Immature natural killer cell (primary cell): Measurements from ENCODE around the gene ARFGEF3. TPM values are rescaled to one million over a fixed set of nuclear protein-coding genes. Genes with fewer than 3 reads are reported as not detected.

Experiments used
- DNase-seq, 3 donors: peaks; one replicate each; pipeline ENCODE4 v3.0.0; 2022; ENCODE audit warnings: mixed read lengths in 1 of 3
- H3K27ac Mint-ChIP-seq, 6 donors: one replicate each; pipeline ENCODE4 v1.8.0; 2020; ENCODE audit warnings: mixed read lengths in 6 of 6, mild to moderate bottlenecking in 5 of 6, inconsistent platforms in 4 of 6, moderate library complexity in 3 of 6
- H3K27me3 Mint-ChIP-seq, 3 donors: one replicate each; pipeline ENCODE4 v1.8.0; 2020 to 2021; ENCODE audit warnings: low read depth in 3 of 3, mild to moderate bottlenecking in 3 of 3, mixed read lengths in 3 of 3, moderate library complexity in 3 of 3, inconsistent platforms in 1 of 3
- H3K36me3 Mint-ChIP-seq, 3 donors: one replicate each; pipeline ENCODE4 v1.8.0; 2020; ENCODE audit warnings: mixed read lengths in 3 of 3, inconsistent platforms in 2 of 3, mild to moderate bottlenecking in 2 of 3
- H3K4me1 Mint-ChIP-seq, 2 donors: one replicate each; pipeline ENCODE4 v1.8.0; 2020; ENCODE audit warnings: inconsistent platforms in 2 of 2, mild to moderate bottlenecking in 2 of 2, mixed read lengths in 2 of 2, moderate library complexity in 1 of 2
- H3K4me3 Mint-ChIP-seq, 5 donors: one replicate each; pipeline ENCODE4 v1.8.0; 2020; ENCODE audit warnings: mild to moderate bottlenecking in 5 of 5, mixed read lengths in 5 of 5, inconsistent platforms in 3 of 5, moderate library complexity in 3 of 5
- H3K9me3 Mint-ChIP-seq, 6 donors: one replicate each; pipeline ENCODE4 v1.8.0; 2020; ENCODE audit warnings: mild to moderate bottlenecking in 6 of 6, mixed read lengths in 6 of 6, inconsistent platforms in 4 of 6, moderate library complexity in 3 of 6
- polyA plus RNA-seq, 3 donors: library from polyadenylated mRNA; unstranded; fragments of 300-500 nt; fragmentation: Illumina TruSeq; gene quantifications; one replicate each; pipeline ENCODE4 v1.2.3, GENCODE V29; 2021

ARFGEF3 gene
- polyA plus RNA-seq, 3 donors from 2014 or later, result 0.03 TPM; not detected in 2

DNA sequence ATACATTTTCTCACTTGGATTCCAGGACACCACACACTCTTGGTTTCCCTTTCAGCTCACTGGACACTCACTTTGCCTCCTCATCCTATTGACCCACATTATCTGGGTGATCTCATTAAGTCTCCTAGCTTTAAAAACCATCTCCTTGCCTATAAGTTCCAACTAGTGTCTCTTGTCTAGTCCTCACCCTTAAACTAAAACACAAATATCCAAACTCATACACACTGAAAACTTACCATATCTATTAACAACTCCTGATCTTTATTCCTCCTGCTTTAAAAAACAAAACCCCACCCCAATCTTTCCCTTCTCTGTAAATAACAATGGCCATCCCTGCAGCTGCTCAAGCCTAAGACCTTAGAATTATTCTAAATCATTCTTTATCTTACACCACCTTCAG lies 212.5 kb downstream of the ARFGEF3 start:
- peaks cover 3 to 9% (median 4%) of the 10 kb centered on the region in 3 donors for H3K27me3 Mint-ChIP-seq
- H3K4me1 Mint-ChIP-seq, result no peaks in the 10 kb centered on the region
- H3K9me3 Mint-ChIP-seq, result no peaks in the 10 kb centered on the region
- H3K36me3 Mint-ChIP-seq, result no peaks in the 10 kb centered on the region
- H3K4me3 Mint-ChIP-seq, result no peak overlapping the region
- DNase-seq, result no peak
- no peak overlapping the region for H3K27ac Mint-ChIP-seq

DNA sequence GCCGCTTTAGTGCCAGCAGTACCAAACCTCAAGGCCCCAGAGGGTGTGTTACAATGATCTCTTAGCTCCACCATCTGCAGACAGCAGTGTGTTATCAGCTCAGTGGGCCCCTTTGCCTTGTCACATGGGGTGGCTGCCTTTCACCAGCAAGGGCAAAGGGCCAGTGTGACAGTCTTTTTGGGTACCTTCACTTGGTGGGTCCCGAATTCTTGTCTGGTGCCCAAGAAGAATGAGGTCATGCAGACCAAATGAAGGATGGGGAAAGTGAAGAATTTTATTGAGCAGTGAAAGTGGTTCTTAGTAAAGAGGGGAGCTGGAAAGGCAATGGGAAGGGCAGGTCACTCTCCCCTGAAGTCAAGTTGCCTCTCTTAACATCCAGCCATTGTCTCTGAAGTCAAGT lies 213.1 kb downstream of the ARFGEF3 start:
- Mint-ChIP-seq H3K36me3 (no peaks in the 10 kb centered on the region), H3K4me3 (no peak overlapping the region), H3K4me1 (no peaks in the 10 kb centered on the region), H3K9me3 (no peaks in the 10 kb centered on the region), H3K27me3 (peaks cover 3 to 9% (median 4%) of the 10 kb centered on the region in 3 donors), H3K27ac (no peak overlapping the region)
- DNase-seq, result no peak

DNA sequence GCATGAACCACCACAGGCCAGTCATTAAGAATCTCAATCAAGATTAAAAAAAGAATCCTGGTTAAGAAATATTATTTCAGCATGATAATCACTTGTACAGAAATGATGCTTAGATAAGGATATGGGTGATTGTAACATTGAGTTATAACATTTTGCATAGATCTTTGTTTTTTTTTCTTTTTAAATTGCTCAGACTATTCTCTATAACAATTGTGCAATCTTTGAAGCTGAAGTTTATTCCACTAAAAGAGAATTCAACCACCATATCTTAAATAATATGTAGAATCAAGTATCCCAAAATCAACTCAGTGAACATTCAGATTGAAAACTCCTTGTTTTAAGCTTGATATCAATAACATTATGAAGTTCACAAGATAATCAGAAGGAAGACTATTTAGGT lies 215.3 kb downstream of the ARFGEF3 start:
- Mint-ChIP-seq H3K4me3 (no peak overlapping the region), H3K36me3 (no peaks in the 10 kb centered on the region), H3K27me3 (peaks cover 2 to 11% (median 2%) of the 10 kb centered on the region in 3 donors), H3K4me1 (no peaks in the 10 kb centered on the region), H3K9me3 (no peaks in the 10 kb centered on the region), H3K27ac (no peak overlapping the region)
- no peak for DNase-seq

DNA sequence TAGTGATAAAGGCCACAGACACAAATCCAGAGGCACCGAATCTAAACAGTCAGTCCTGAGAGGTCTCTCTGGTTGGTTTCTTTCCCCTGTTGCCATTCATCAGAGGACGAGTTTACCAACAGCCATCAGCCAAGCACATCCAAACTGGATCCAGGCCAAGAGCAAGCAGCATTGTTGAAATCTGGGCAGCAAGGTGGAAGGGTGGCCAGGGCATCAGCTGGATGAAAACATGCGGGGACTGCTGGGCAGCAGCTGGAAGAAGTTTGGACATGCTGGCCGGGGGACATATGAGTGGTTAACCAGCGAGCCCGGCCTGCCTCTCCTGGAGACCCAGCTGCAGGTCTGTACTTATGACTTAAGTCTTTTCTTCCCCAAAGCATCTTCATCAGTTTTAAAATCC lies 216.1 kb downstream of the ARFGEF3 start, which contains the start of gene SMIM28:
Gene SMIM28, plus strand, starts transcription at position 62 of the 400 bp plus-strand sequence. Its CDS starts 168 bp downstream, at position 230.
- DNase-seq, result no peak
- H3K36me3 Mint-ChIP-seq, result no peaks in the 10 kb centered on the region

DNA sequence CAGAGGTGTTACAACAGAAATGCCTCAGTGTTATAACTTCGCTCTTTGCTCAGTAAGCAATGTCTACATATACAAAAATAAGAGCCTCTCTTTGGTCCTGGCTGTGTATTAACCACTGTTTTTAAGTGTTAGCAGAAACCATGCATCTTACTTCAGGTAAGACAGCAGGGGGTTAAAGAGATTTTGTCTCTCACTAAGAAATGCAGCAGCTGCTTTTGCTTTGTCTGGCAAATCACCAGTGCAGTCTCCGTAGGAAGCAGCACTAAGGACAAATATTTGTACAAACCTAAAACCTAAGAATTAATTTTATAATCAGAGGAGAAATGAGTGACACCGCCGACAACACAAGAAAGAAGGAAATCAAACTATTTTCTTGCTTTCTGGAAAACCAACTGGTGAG lies 216.7 kb downstream of the ARFGEF3 start:
- H3K9me3 Mint-ChIP-seq, result no peaks in the 10 kb centered on the region
- H3K27me3 Mint-ChIP-seq, result peaks cover 2 to 10% (median 2%) of the 10 kb centered on the region in 3 donors
- H3K4me3 Mint-ChIP-seq, result no peak overlapping the region
- no peak for DNase-seq
- H3K27ac Mint-ChIP-seq, result no peak overlapping the region
- H3K4me1 Mint-ChIP-seq, result no peaks in the 10 kb centered on the region
- H3K36me3 Mint-ChIP-seq, result no peaks in the 10 kb centered on the region

More for the DNA sequence above, 216.1 kb downstream of the ARFGEF3 start, which contains the start of gene SMIM28:
- H3K27ac Mint-ChIP-seq, result no peak within 1 kb of the TSS
- no peaks in the 10 kb centered on the region for H3K9me3 Mint-ChIP-seq
- peaks cover 2 to 10% (median 2%) of the 10 kb centered on the region in 3 donors for H3K27me3 Mint-ChIP-seq
- H3K4me3 Mint-ChIP-seq, result no peak within 1 kb of the TSS
- no peaks in the 10 kb centered on the region for H3K4me1 Mint-ChIP-seq

DNA sequence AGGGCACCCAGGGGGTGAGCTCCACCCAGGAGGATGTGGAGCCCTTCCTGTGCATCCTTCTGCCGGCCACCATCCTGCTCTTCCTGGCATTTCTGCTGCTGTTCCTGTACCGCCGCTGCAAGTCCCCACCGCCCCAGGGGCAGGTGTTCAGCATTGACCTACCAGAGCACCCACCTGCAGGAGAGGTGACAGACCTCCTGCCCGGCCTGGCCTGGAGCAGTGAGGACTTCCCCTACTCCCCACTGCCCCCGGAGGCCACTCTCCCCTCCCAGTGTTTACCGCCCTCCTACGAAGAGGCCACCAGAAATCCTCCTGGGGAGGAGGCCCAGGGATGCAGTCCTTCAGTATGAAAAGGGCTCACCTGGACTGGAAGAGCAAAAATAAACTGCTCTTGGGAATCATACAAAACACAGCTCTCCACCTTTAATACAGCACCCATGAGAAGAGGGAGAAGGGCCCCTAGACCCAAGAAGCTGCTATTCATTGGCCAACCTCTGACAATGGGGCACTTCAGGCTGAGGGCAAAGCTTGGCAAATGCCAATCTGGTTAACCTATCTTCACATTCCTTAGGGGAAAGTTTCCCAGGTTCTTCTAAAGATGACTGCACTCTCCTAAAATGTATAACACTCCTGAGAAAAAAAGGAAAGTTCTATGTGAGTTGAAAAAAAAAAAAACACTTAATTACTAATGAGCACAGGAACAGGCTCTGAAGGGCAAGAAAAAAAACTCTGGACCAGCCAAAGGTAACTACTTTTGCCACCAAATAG lies 220.9 kb downstream of the ARFGEF3 start:
- no peak for DNase-seq
- no peak overlapping the region for H3K4me3 Mint-ChIP-seq
- no peaks in the 10 kb centered on the region for H3K4me1 Mint-ChIP-seq
- H3K9me3 Mint-ChIP-seq, result no peaks in the 10 kb centered on the region
- H3K36me3 Mint-ChIP-seq, result no peaks in the 10 kb centered on the region
- H3K27me3 Mint-ChIP-seq, result peaks cover 2 to 11% (median 3%) of the 10 kb centered on the region in 3 donors
- H3K27ac Mint-ChIP-seq, result no peak overlapping the region

DNA sequence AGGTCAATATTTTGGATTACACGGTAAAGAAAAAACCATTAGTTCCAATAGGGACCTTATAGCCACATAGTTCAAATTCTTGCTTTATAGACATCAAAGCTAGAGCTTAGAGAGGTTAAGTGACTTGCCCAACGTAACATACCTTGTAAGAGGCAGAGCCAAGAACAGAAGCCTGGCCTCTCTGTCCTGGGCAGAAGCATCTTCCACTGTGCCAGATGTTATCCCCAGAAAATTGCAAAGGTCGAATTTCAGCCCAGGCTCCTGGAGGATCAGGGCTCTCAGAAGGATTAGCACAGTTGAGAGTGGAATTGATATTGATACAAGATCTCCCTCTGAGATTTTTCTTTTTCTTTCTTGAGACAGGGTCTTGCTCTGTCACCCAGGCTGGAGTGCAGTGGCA lies 222.0 kb downstream of the ARFGEF3 start:
- no peak for DNase-seq
- Mint-ChIP-seq H3K4me1 (no peaks in the 10 kb centered on the region), H3K4me3 (no peak overlapping the region), H3K36me3 (no peaks in the 10 kb centered on the region), H3K9me3 (no peaks in the 10 kb centered on the region), H3K27me3 (peaks cover 3 to 6% (median 4%) of the 10 kb centered on the region in 3 donors), H3K27ac (no peak overlapping the region)

DNA sequence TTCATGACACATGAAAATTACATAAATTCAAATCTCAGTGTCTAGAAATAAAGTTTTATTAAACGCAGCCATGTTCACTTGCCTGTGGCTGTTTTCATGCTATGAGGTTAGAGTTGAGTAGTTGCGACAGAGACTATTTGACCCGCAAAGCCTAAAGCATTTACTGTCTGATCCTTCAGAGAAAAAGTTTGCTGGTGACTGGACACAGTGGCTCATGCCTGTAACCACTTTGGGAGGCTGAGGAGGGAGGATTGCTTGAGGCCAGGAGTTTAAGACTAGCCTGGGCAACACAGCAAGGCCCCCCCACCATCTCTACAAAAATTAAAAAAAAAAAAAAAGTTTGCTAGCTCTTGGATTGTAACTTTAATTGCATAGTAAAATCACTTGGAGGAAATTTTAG lies 225.2 kb downstream of the ARFGEF3 start:
- Mint-ChIP-seq H3K27ac (no peak overlapping the region), H3K9me3 (no peaks in the 10 kb centered on the region), H3K4me3 (no peak overlapping the region), H3K27me3 (peaks cover 6 to 12% (median 8%) of the 10 kb centered on the region in 3 donors), H3K4me1 (no peaks in the 10 kb centered on the region), H3K36me3 (no peaks in the 10 kb centered on the region)
- DNase-seq, result no peak

DNA sequence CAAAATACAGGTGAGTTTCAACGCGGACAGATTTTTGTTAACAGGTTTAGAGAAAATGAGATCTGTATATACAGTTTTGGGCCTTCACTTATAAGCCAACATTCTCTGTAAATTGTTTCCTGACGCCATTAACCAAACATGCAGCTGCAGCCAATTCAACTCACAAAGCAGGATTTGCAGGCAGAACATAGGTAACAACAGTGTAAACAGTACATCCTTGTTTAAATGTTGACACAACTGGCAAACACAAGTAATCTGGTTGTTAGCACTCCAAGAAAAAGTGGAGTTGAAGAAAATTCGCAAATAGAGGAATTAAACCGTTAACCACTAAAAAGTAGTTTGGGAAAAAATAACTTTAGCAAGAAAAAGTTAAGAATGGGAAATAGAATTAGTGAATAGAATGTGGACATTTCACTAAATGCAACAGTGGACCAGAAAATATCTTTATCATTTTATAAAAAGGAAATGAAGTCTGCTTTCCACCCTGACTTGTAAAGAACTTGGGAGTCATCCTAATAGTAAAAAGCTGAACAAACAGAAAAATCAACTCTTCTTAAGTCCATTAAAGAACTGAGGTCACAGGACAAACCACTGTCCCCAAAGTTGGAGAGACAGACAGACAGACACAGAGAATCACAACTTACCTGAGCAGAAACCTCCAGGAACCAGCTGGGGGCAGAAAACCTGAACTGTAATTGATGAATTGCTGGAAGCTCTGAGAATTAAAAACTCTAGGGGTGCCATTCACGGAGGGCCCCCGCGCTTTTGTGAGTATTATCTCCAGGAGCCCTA lies 226.0 kb downstream of the ARFGEF3 start:
- no peak for DNase-seq
- H3K4me1 Mint-ChIP-seq, result no peaks in the 10 kb centered on the region
- no peak overlapping the region for H3K4me3 Mint-ChIP-seq
- no peak overlapping the region for H3K27ac Mint-ChIP-seq
- no peaks in the 10 kb centered on the region for H3K9me3 Mint-ChIP-seq
- H3K36me3 Mint-ChIP-seq, result no peaks in the 10 kb centered on the region
- peaks cover 6 to 14% (median 11%) of the 10 kb centered on the region in 3 donors for H3K27me3 Mint-ChIP-seq

DNA sequence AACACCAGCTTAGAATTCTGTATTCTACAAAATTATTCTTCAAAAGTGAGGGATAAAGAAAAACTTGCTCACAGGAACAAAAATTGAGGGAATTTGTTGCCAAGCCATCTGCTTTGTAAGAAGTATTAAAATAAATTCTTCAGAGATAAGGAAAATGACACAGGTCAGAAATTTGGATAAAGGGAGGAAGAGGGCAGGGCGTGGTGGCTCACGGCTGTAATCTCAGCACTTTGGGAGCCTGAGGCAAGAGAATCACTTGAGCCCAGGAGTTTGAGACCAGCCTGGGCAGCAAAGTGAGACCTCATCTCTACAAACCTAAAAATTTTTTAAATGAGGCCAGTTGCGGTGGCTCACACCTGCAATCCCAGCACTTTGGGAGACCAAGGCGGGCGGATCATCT lies 227.8 kb downstream of the ARFGEF3 start:
- no peak for DNase-seq
- Mint-ChIP-seq H3K36me3 (no peaks in the 10 kb centered on the region), H3K9me3 (no peaks in the 10 kb centered on the region), H3K4me3 (no peak overlapping the region), H3K4me1 (no peaks in the 10 kb centered on the region), H3K27me3 (peaks cover 6 to 18% (median 11%) of the 10 kb centered on the region in 3 donors), H3K27ac (no peak overlapping the region)

Other genes starting within 250 kb of the ARFGEF3 start
- under 1 TPM in 2 of 3 donors, not detected in 1; 0.46 to 0.92 TPM for gene PERP, start 54.5 kb upstream of the ARFGEF3 start, polyA plus RNA-seq
- not detected for gene PBOV1, start 56.6 kb downstream of the ARFGEF3 start, polyA plus RNA-seq
- gene SMIM28, start 216.0 kb downstream of the ARFGEF3 start, polyA plus RNA-seq, result not detected
- gene HEBP2, start 242.3 kb downstream of the ARFGEF3 start, polyA plus RNA-seq, result 10 to 100 TPM; 22.0 to 34.5 (median 26.7) TPM